ENCODE data around the gene RCBTB2. TPM values are rescaled to one million over a fixed set of nuclear protein-coding genes. Genes with fewer than 3 reads are reported as not detected.

Gene RCBTB2
- total and polyA plus RNA-seq, 9 of the 15 experiments (the other 6 are each of a cell fraction or from before 2014, with no cell fraction given), result 0.91 to 3.3 (median 1.5) TPM

DNA sequence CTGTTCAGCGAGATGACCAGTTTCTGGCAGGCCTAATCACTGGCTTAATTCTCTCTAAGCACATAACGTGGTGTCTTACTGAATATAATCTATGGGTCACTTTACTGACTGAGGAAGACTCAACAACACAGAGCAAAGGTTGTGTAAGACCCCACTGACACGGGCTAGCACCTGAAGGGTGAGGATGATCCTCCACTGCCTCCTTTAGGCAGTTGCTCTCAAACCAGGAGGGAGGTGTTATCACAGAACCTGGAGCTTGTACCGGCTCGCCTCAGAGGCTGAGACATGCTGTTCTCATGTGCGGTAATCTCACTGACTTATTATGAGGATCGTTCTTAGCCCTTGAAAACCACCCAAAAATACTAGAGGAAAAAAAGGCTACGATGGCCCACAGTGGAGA lies 28.3 kb downstream of the RCBTB2 start:
- CTCF ChIA-PET (ENCODE audit: low intra/inter-chr PET ratio), result interaction anchor here (0.6 kb wide), 1 partner anchor 960 kb away, joined by 4 read pairs; no protein-coding TSS in a partner anchor
- peaks cover 0 to 3% of the 10 kb centered on the region in 2 experiments; a peak in 3 of 5 replicates for H3K4me1 ChIP-seq (replicated peaks in 1 of 2; ENCODE audit: control insufficient read depth in 2 of 2, insufficient read depth in 2 of 2, low read length in 2 of 2)
- peak; percentile 48; the same call in 2 of the 3 replicates for ATAC-seq
- no peak overlapping the region for H3K4me2 ChIP-seq (ENCODE audit: insufficient read depth, low read length)
- no peak overlapping the region for H3K4me3 ChIP-seq
- H4K20me1 ChIP-seq (replicated peaks; ENCODE audit: control insufficient read depth, insufficient read depth, low read length), result no peaks in the 10 kb centered on the region
- no peaks in the 10 kb centered on the region for H3K36me3 ChIP-seq (ENCODE audit: control insufficient read depth, insufficient read depth, low read length)
- POLR2A ChIA-PET, result no interaction called here
- intact Hi-C loops (cut with micrococcal nuclease), result no loop called here
- in situ Hi-C loops (cut with MboI), result no loop called here
- DNase-seq (ENCODE audit: extremely low read depth in 1 of 4, low spot score in 3 of 4), result peak in 1 of 4 experiments; percentile 3
- no peaks in the 10 kb centered on the region for H3K9me3 ChIP-seq (replicated peaks; ENCODE audit: control insufficient read depth, insufficient read depth, low read depth, low read length)
- no peak overlapping the region for H2AFZ ChIP-seq (ENCODE audit: low read depth, low read length)
- no peak overlapping the region for H3K9ac ChIP-seq (ENCODE audit: insufficient read depth in 1 of 2, low read depth in 2 of 2, low read length in 2 of 2)
- no peaks in the 10 kb centered on the region for H3K9me1 ChIP-seq (ENCODE audit: control insufficient read depth, insufficient read depth, low read length)
- H3K79me2 ChIP-seq (ENCODE audit: control insufficient read depth, insufficient read depth, low read length), result no peaks in the 10 kb centered on the region
- FAIRE-seq, result peak; percentile 37
- H3K27ac ChIP-seq (ENCODE audit: extremely low read depth, low read depth, low read length), result no peak overlapping the region
- 38% methylated on average over 7 of the region's 8 CpGs for whole genome bisulfite sequencing (ENCODE audit: insufficient coverage, low coverage, missing lambda C conversion rate)
- TF ChIP-seq, protein P1, sequence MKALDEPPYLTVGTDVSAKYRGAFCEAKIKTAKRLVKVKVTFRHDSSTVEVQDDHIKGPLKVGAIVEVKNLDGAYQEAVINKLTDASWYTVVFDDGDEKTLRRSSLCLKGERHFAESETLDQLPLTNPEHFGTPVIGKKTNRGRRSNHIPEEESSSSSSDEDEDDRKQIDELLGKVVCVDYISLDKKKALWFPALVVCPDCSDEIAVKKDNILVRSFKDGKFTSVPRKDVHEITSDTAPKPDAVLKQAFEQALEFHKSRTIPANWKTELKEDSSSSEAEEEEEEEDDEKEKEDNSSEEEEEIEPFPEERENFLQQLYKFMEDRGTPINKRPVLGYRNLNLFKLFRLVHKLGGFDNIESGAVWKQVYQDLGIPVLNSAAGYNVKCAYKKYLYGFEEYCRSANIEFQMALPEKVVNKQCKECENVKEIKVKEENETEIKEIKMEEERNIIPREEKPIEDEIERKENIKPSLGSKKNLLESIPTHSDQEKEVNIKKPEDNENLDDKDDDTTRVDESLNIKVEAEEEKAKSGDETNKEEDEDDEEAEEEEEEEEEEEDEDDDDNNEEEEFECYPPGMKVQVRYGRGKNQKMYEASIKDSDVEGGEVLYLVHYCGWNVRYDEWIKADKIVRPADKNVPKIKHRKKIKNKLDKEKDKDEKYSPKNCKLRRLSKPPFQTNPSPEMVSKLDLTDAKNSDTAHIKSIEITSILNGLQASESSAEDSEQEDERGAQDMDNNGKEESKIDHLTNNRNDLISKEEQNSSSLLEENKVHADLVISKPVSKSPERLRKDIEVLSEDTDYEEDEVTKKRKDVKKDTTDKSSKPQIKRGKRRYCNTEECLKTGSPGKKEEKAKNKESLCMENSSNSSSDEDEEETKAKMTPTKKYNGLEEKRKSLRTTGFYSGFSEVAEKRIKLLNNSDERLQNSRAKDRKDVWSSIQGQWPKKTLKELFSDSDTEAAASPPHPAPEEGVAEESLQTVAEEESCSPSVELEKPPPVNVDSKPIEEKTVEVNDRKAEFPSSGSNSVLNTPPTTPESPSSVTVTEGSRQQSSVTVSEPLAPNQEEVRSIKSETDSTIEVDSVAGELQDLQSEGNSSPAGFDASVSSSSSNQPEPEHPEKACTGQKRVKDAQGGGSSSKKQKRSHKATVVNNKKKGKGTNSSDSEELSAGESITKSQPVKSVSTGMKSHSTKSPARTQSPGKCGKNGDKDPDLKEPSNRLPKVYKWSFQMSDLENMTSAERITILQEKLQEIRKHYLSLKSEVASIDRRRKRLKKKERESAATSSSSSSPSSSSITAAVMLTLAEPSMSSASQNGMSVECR (CRISPR knock-in tag; IDR thresholded peaks at IDR 0.05), result no peak
- TF ChIP-seq, protein P2, sequence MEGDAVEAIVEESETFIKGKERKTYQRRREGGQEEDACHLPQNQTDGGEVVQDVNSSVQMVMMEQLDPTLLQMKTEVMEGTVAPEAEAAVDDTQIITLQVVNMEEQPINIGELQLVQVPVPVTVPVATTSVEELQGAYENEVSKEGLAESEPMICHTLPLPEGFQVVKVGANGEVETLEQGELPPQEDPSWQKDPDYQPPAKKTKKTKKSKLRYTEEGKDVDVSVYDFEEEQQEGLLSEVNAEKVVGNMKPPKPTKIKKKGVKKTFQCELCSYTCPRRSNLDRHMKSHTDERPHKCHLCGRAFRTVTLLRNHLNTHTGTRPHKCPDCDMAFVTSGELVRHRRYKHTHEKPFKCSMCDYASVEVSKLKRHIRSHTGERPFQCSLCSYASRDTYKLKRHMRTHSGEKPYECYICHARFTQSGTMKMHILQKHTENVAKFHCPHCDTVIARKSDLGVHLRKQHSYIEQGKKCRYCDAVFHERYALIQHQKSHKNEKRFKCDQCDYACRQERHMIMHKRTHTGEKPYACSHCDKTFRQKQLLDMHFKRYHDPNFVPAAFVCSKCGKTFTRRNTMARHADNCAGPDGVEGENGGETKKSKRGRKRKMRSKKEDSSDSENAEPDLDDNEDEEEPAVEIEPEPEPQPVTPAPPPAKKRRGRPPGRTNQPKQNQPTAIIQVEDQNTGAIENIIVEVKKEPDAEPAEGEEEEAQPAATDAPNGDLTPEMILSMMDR (IDR thresholded peaks at IDR 0.05 in 2 of 3, conservative IDR thresholded peaks at IDR 0.05 in 1 of 3; ENCODE audit: insufficient read depth in 2 of 3, low read depth in 1 of 3, low read length in 3 of 3), result 0 out of 6 replicates have a peak, but pooled peaks of 1 of the 3 experiments have one; percentile 9
- 0 out of 5 replicates have a peak, but pooled peaks cover 0 to 5% of the 10 kb centered on the region in 2 experiments for H3K27me3 ChIP-seq (ENCODE audit: control insufficient read depth in 2 of 2, insufficient read depth in 2 of 2, low read length in 2 of 2)
- no TSS peak for BruUV-seq (replicated peaks)
